ENCODE data around the gene CUBN.

DNA sequence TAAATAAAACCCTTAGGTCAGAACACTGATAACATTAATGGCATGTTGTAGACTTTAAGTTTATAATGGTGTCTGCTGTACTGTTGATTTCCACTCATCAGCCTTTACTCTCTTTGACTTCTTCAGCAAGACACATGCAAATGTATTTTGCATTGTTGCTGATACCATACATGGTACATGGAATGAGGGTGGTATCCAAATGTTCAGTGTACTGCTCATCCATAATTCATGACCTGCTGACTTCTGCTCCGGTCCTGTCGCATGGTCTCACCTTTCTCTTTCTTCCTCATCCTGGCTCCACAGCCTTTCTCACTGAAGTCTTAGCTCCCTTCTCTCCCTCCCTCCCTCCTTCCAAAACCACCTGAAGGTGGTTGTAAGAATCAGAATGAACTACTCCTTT is 4.7 kb upstream of the CUBN start:
- TF ChIP-seq, protein P1, sequence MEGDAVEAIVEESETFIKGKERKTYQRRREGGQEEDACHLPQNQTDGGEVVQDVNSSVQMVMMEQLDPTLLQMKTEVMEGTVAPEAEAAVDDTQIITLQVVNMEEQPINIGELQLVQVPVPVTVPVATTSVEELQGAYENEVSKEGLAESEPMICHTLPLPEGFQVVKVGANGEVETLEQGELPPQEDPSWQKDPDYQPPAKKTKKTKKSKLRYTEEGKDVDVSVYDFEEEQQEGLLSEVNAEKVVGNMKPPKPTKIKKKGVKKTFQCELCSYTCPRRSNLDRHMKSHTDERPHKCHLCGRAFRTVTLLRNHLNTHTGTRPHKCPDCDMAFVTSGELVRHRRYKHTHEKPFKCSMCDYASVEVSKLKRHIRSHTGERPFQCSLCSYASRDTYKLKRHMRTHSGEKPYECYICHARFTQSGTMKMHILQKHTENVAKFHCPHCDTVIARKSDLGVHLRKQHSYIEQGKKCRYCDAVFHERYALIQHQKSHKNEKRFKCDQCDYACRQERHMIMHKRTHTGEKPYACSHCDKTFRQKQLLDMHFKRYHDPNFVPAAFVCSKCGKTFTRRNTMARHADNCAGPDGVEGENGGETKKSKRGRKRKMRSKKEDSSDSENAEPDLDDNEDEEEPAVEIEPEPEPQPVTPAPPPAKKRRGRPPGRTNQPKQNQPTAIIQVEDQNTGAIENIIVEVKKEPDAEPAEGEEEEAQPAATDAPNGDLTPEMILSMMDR (IDR thresholded peaks at IDR 0.05), result no peak
- TF ChIP-seq ZFX (IDR thresholded peaks at IDR 0.05; ENCODE audit: borderline replicate concordance), result no peak

All from 22Rv1 (cell line).